ENCODE results near the gene DMP1. TPM values are rescaled to one million over a fixed set of nuclear protein-coding genes. Genes with fewer than 3 reads are reported as not detected.
A peak's percentile ranks its signal among the peaks of the same experiment; 100 is the strongest.

Gene DMP1
- total and polyA plus RNA-seq, 4 donors, result 0.12 to 4.3 (median 0.27) TPM

DNA sequence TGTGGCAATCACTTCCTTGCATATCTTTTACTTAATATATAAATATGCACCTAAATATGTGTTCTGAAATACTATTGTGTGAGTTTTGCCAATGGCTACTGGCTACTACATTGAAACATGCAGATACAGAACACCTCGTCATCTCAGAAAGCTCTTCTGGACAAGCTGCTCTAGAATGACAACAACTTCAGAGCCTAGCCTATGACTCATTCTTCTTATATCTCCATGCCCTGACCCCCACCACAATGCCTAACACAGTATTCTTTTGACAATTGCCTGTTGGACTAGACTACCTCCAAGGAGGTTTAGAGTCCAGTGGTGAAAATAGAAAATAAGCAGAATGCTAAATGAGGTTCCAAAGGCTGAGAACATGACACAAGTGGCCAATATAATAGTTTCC lies 17.6 kb upstream of the DMP1 start:
- Histone ChIP-seq H3K36me3 (ENCODE audit: control insufficient read depth, insufficient read depth, low read length) (no peaks in the 10 kb centered on the region), H3K27ac (ENCODE audit: low read depth, low read length) (no peak overlapping the region), H3K4me1 (ENCODE audit: control insufficient read depth, insufficient read depth, low read length) (no peaks in the 10 kb centered on the region), H3K9me3 (ENCODE audit: control insufficient read depth, insufficient read depth, low read length) (no peaks in the 10 kb centered on the region), H3K4me3 (ENCODE audit: low read depth, low read length) (no peak overlapping the region), H3K27me3 (ENCODE audit: control insufficient read depth, insufficient read depth, low read length) (no peaks in the 10 kb centered on the region)
- DNase-seq (ENCODE audit: low read depth in 4 of 6, low spot score in 6 of 6), result no peak
- WGBS (ENCODE audit: insufficient coverage), result no CpG with 5 or more reads among the region's 1 CpG

GRCh38 chr4:87633243-87633642 lies 16.8 kb upstream of the DMP1 start:
- Histone ChIP-seq H3K4me3 (ENCODE audit: low read depth, low read length) (no peak overlapping the region), H3K27me3 (ENCODE audit: control insufficient read depth, insufficient read depth, low read length) (no peaks in the 10 kb centered on the region), H3K27ac (ENCODE audit: low read depth, low read length) (no peak overlapping the region), H3K4me1 (ENCODE audit: control insufficient read depth, insufficient read depth, low read length) (no peaks in the 10 kb centered on the region), H3K9me3 (ENCODE audit: control insufficient read depth, insufficient read depth, low read length) (no peaks in the 10 kb centered on the region), H3K36me3 (ENCODE audit: control insufficient read depth, insufficient read depth, low read length) (no peaks in the 10 kb centered on the region)
- DNase-seq (ENCODE audit: low read depth in 4 of 6, low spot score in 6 of 6), result peak in 2 of 6 donors; percentile 71 to 73
- no CpG with 5 or more reads among the region's 2 CpGs for WGBS (ENCODE audit: insufficient coverage)

GRCh38 chr4:87644286-87644685 lies 5.8 kb upstream of the DMP1 start:
- no peak overlapping the region for H3K4me3 ChIP-seq (ENCODE audit: low read depth, low read length)
- no peaks in the 10 kb centered on the region for H3K36me3 ChIP-seq (ENCODE audit: control insufficient read depth, insufficient read depth, low read length)
- H3K9me3 ChIP-seq (ENCODE audit: control insufficient read depth, insufficient read depth, low read length), result no peaks in the 10 kb centered on the region
- no peaks in the 10 kb centered on the region for H3K27me3 ChIP-seq (ENCODE audit: control insufficient read depth, insufficient read depth, low read length)
- 100% methylated on average over 5 of the region's 6 CpGs for WGBS (ENCODE audit: insufficient coverage)
- DNase-seq (ENCODE audit: low read depth in 4 of 6, low spot score in 6 of 6), result no peak
- H3K4me1 ChIP-seq (ENCODE audit: control insufficient read depth, insufficient read depth, low read length), result no peaks in the 10 kb centered on the region
- no peak overlapping the region for H3K27ac ChIP-seq (ENCODE audit: low read depth, low read length)

GRCh38 chr4:87650938-87651337 lies 858 bp downstream of the DMP1 start:
- WGBS (ENCODE audit: insufficient coverage), result no CpG with 5 or more reads among the region's 2 CpGs
- Histone ChIP-seq H3K9me3 (ENCODE audit: control insufficient read depth, insufficient read depth, low read length) (no peaks in the 10 kb centered on the region), H3K4me1 (ENCODE audit: control insufficient read depth, insufficient read depth, low read length) (no peaks in the 10 kb centered on the region), H3K36me3 (ENCODE audit: control insufficient read depth, insufficient read depth, low read length) (no peaks in the 10 kb centered on the region), H3K4me3 (ENCODE audit: low read depth, low read length) (no peak overlapping the region), H3K27me3 (ENCODE audit: control insufficient read depth, insufficient read depth, low read length) (no peaks in the 10 kb centered on the region), H3K27ac (ENCODE audit: low read depth, low read length) (no peak overlapping the region)
- DNase-seq (ENCODE audit: low read depth in 4 of 6, low spot score in 6 of 6), result no peak

GRCh38 chr4:87651941-87652340 lies 1.9 kb downstream of the DMP1 start:
- Histone ChIP-seq H3K36me3 (ENCODE audit: control insufficient read depth, insufficient read depth, low read length) (no peaks in the 10 kb centered on the region), H3K27me3 (ENCODE audit: control insufficient read depth, insufficient read depth, low read length) (no peaks in the 10 kb centered on the region), H3K9me3 (ENCODE audit: control insufficient read depth, insufficient read depth, low read length) (no peaks in the 10 kb centered on the region), H3K27ac (ENCODE audit: low read depth, low read length) (no peak overlapping the region), H3K4me1 (ENCODE audit: control insufficient read depth, insufficient read depth, low read length) (no peaks in the 10 kb centered on the region), H3K4me3 (ENCODE audit: low read depth, low read length) (no peak overlapping the region)
- no peak for DNase-seq (ENCODE audit: low read depth in 4 of 6, low spot score in 6 of 6)
- WGBS (ENCODE audit: insufficient coverage), result 100% methylated on average over 1 of the region's 3 CpGs

- Histone ChIP-seq H3K4me3 (ENCODE audit: low read depth, low read length) (no peak overlapping the region), H3K36me3 (ENCODE audit: control insufficient read depth, insufficient read depth, low read length) (no peaks in the 10 kb centered on the region), H3K4me1 (ENCODE audit: control insufficient read depth, insufficient read depth, low read length) (no peaks in the 10 kb centered on the region), H3K27me3 (ENCODE audit: control insufficient read depth, insufficient read depth, low read length) (no peaks in the 10 kb centered on the region), H3K9me3 (ENCODE audit: control insufficient read depth, insufficient read depth, low read length) (no peaks in the 10 kb centered on the region), H3K27ac (ENCODE audit: low read depth, low read length) (no peak overlapping the region)
- WGBS (ENCODE audit: insufficient coverage), result 40% methylated on average over 1 of the region's 1 CpG
- DNase-seq (ENCODE audit: low read depth in 4 of 6, low spot score in 6 of 6), result no peak
Measured at GRCh38 chr4:87654487-87655044, 4.5 kb downstream of the DMP1 start.

- no peak overlapping the region for H3K4me3 ChIP-seq (ENCODE audit: low read depth, low read length)
- no peaks in the 10 kb centered on the region for H3K4me1 ChIP-seq (ENCODE audit: control insufficient read depth, insufficient read depth, low read length)
- H3K27me3 ChIP-seq (ENCODE audit: control insufficient read depth, insufficient read depth, low read length), result no peaks in the 10 kb centered on the region
- H3K9me3 ChIP-seq (ENCODE audit: control insufficient read depth, insufficient read depth, low read length), result no peaks in the 10 kb centered on the region
- 100% methylated on average over 1 of the region's 3 CpGs for WGBS (ENCODE audit: insufficient coverage)
- DNase-seq (ENCODE audit: low read depth in 4 of 6, low spot score in 6 of 6), result no peak
- H3K27ac ChIP-seq (ENCODE audit: low read depth, low read length), result no peak overlapping the region
- H3K36me3 ChIP-seq (ENCODE audit: control insufficient read depth, insufficient read depth, low read length), result no peaks in the 10 kb centered on the region
Measured at GRCh38 chr4:87657525-87657924, 7.4 kb downstream of the DMP1 start.

DNA sequence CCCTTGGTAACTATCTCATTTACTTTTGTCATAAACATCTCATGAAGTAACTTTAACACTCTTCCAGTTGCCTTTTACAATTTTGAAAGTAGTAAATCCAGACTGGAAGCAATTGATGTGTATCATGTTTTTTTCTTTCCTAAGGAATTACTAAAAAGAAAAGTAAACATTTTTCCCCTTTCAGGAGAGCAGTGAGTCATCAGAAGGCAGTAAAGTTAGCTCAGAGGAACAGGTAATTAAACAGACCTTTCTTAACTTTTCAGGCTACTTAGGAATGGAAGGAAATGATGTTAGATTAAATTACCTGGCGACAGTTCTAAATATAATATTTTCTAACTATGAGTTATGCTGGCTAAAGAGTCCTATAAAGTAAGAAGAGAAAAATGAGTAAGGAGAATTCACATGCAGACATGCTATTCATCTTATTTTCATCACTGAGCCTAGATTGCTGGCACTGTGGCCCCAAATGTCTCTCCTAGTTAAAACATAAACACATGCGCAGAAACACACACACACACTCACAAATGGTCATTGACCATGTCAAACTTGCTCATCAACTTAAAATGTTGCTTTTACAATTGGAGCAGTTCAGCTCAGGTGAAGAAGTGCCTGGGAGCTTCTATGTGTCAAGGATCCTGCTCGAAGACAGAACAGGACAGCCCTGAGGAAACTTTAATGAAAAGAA lies 9.3 kb downstream of the DMP1 start:
- Histone ChIP-seq H3K27me3 (ENCODE audit: control insufficient read depth, insufficient read depth, low read length) (no peaks in the 10 kb centered on the region), H3K36me3 (ENCODE audit: control insufficient read depth, insufficient read depth, low read length) (no peaks in the 10 kb centered on the region), H3K4me1 (ENCODE audit: control insufficient read depth, insufficient read depth, low read length) (no peaks in the 10 kb centered on the region), H3K4me3 (ENCODE audit: low read depth, low read length) (no peak overlapping the region), H3K9me3 (ENCODE audit: control insufficient read depth, insufficient read depth, low read length) (no peaks in the 10 kb centered on the region), H3K27ac (ENCODE audit: low read depth, low read length) (no peak overlapping the region)
- WGBS (ENCODE audit: insufficient coverage), result 100% methylated on average over 1 of the region's 3 CpGs
- DNase-seq (ENCODE audit: low read depth in 4 of 6, low spot score in 6 of 6), result no peak

GRCh38 chr4:87662871-87663270 lies 12.8 kb downstream of the DMP1 start:
- DNase-seq (ENCODE audit: low read depth in 4 of 6, low spot score in 6 of 6), result no peak
- H3K9me3 ChIP-seq (ENCODE audit: control insufficient read depth, insufficient read depth, low read length), result no peaks in the 10 kb centered on the region
- 93% methylated on average over 7 of the region's 9 CpGs for WGBS (ENCODE audit: insufficient coverage)
- no peaks in the 10 kb centered on the region for H3K4me1 ChIP-seq (ENCODE audit: control insufficient read depth, insufficient read depth, low read length)
- H3K4me3 ChIP-seq (ENCODE audit: low read depth, low read length), result no peak overlapping the region
- no peaks in the 10 kb centered on the region for H3K36me3 ChIP-seq (ENCODE audit: control insufficient read depth, insufficient read depth, low read length)
- H3K27me3 ChIP-seq (ENCODE audit: control insufficient read depth, insufficient read depth, low read length), result no peaks in the 10 kb centered on the region
- no peak overlapping the region for H3K27ac ChIP-seq (ENCODE audit: low read depth, low read length)

DNA sequence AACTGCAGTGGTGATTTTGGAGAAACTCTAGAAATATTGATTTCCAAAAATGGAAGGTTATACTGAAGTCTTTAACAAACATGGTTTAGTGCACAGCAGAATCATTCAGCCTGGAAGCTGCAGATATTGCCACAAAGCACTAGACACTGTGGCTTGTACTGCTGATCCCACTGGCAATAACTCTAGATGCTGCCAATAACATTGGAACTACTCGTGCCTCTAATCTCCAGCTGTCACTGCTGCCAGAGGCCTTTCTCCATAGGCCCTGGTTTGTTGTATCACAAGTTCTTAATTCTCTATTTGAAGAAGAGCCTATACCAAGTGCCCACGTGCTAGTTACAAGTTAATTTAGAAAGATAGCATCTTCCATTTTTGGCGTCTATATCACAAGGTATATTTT lies 19.3 kb downstream of the DMP1 start:
- Histone ChIP-seq H3K27me3 (ENCODE audit: control insufficient read depth, insufficient read depth, low read length) (no peaks in the 10 kb centered on the region), H3K9me3 (ENCODE audit: control insufficient read depth, insufficient read depth, low read length) (peaks cover 2% of the 10 kb centered on the region), H3K27ac (ENCODE audit: low read depth, low read length) (no peak overlapping the region), H3K4me3 (ENCODE audit: low read depth, low read length) (no peak overlapping the region), H3K4me1 (ENCODE audit: control insufficient read depth, insufficient read depth, low read length) (no peaks in the 10 kb centered on the region), H3K36me3 (ENCODE audit: control insufficient read depth, insufficient read depth, low read length) (no peaks in the 10 kb centered on the region)
- WGBS (ENCODE audit: insufficient coverage), result no CpG with 5 or more reads among the region's 3 CpGs
- peak in 1 of 6 donors; percentile 47 for DNase-seq (ENCODE audit: low read depth in 4 of 6, low spot score in 6 of 6)
